Neural cell (in vitro differentiated cells): ENCODE results near the gene MTPN.

Experiments
- CTCF ChIP-seq: fragments of 450-650 bp; IDR thresholded peaks from 2 replicates; pipeline ENCODE4 v1.5.1; 2014; ENCODE audit warnings: antibody characterized with exemption, mild to moderate bottlenecking, moderate library complexity; ENCODE audit not compliant: poor library complexity, severe bottlenecking
- EZH2 ChIP-seq: fragments of 200-600, 300-800 bp; shearing (Covaris generic), sonication (generic); IDR thresholded peaks from 2 replicates; pipeline ENCODE4 v1.6.1; 2014; ENCODE audit warnings: antibody characterized with exemption, low read length, borderline replicate concordance, mild to moderate bottlenecking; ENCODE audit not compliant: insufficient read depth, poor library complexity, severe bottlenecking
- MXI1 ChIP-seq: fragments of 450-650 bp; conservative IDR thresholded peaks from 2 replicates; pipeline ENCODE4 v1.6.1; 2014; ENCODE audit warnings: antibody characterized with exemption, mild to moderate bottlenecking; ENCODE audit not compliant: poor library complexity, severe bottlenecking

- TF ChIP-seq CTCF (no peak), MXI1 (no peak), EZH2 (no peak)
Measured at GRCh38 chr7:135964274-135964673, 12.9 kb downstream of the MTPN start.
